Neutrophil (primary cell): ENCODE results near the gene FKTN.

ENCODE experiments used
- H3K27ac ChIP-seq: fragments of 200-600 bp; sonication (generic); 2 replicates; pipeline ENCODE4 v1.5.1; 2016; ENCODE audit warnings: mild to moderate bottlenecking, moderate library complexity
- H3K27me3 ChIP-seq: fragments of 200-600 bp; sonication (generic); 2 replicates; pipeline ENCODE4 v1.6.0; 2016; ENCODE audit warnings: mild to moderate bottlenecking
- H3K36me3 ChIP-seq: fragments of 200-600 bp; sonication (generic); 2 replicates; pipeline ENCODE4 v1.5.1; 2017
- H3K4me1 ChIP-seq, 2 experiments: fragments of 200-600 bp in 1 of 2; sonication (generic) in 1 of 2; 1 replicate in 1 of 2; 2 replicates in 1 of 2; pipeline versions ENCODE4 v1.5.1 to v1.6.1; 2013 to 2016; ENCODE audit warnings: low read depth in 1 of 2, low read length in 1 of 2, mild to moderate bottlenecking in 1 of 2, moderate library complexity in 1 of 2; ENCODE audit not compliant: control insufficient read depth in 1 of 2, insufficient read depth in 1 of 2
- H3K4me3 ChIP-seq, 2 experiments: fragments of 200-600 bp in 1 of 2; sonication (generic) in 1 of 2; 1 replicate in 1 of 2; 2 replicates in 1 of 2; pipeline ENCODE4 v1.5.1; 2013 to 2016; ENCODE audit warnings: low read depth in 1 of 2, low read length in 1 of 2, mild to moderate bottlenecking in 1 of 2, moderate library complexity in 1 of 2
- H3K9me3 ChIP-seq: fragments of 200-600 bp; sonication (generic); 2 replicates; pipeline ENCODE4 v1.5.1; 2016
- CTCF ChIP-seq: fragments of 200-600 bp; sonication (generic); IDR thresholded peaks from 2 replicates; pipeline ENCODE4 v1.5.1; 2016; ENCODE audit warnings: antibody characterized with exemption

FKTN gene

GRCh38 chr9:105531530-105531929 lies 26.4 kb upstream of the FKTN start:
- TF ChIP-seq CTCF, result no peak
- no peaks in the 10 kb centered on the region for H3K4me1 ChIP-seq

GRCh38 chr9:105535920-105536668 lies 21.8 kb upstream of the FKTN start:
- no peak overlapping the region for H3K4me3 ChIP-seq
- H3K27ac ChIP-seq, result no peak overlapping the region
- no peaks in the 10 kb centered on the region for H3K27me3 ChIP-seq

More at GRCh38 chr9:105531530-105531929, 26.4 kb upstream of the FKTN start:
- Histone ChIP-seq H3K9me3 (no peaks in the 10 kb centered on the region), H3K27ac (no peak overlapping the region), H3K4me3 (no peak overlapping the region), H3K27me3 (no peaks in the 10 kb centered on the region), H3K36me3 (no peaks in the 10 kb centered on the region)

GRCh38 chr9:105539452-105539851 lies 18.5 kb upstream of the FKTN start:
- TF ChIP-seq CTCF, result no peak

More at GRCh38 chr9:105535920-105536668, 21.8 kb upstream of the FKTN start:
- H3K9me3 ChIP-seq, result no peaks in the 10 kb centered on the region
- TF ChIP-seq CTCF, result no peak
- H3K4me1 ChIP-seq, result no peaks in the 10 kb centered on the region
- no peaks in the 10 kb centered on the region for H3K36me3 ChIP-seq

GRCh38 chr9:105541838-105542237 lies 16.1 kb upstream of the FKTN start:
- TF ChIP-seq CTCF, result no peak
- no peaks in the 10 kb centered on the region for H3K36me3 ChIP-seq
- H3K4me1 ChIP-seq, result no peaks in the 10 kb centered on the region
- no peak overlapping the region for H3K4me3 ChIP-seq
- no peak overlapping the region for H3K27ac ChIP-seq
- no peaks in the 10 kb centered on the region for H3K9me3 ChIP-seq
- H3K27me3 ChIP-seq, result no peaks in the 10 kb centered on the region

More at GRCh38 chr9:105539452-105539851, 18.5 kb upstream of the FKTN start:
- H3K9me3 ChIP-seq, result no peaks in the 10 kb centered on the region
- no peaks in the 10 kb centered on the region for H3K4me1 ChIP-seq
- H3K27me3 ChIP-seq, result no peaks in the 10 kb centered on the region
- H3K4me3 ChIP-seq, result no peak overlapping the region
- no peaks in the 10 kb centered on the region for H3K36me3 ChIP-seq
- H3K27ac ChIP-seq, result no peak overlapping the region

- Histone ChIP-seq H3K36me3 (no peaks in the 10 kb centered on the region), H3K4me3 (no peak overlapping the region), H3K9me3 (no peaks in the 10 kb centered on the region), H3K27me3 (no peaks in the 10 kb centered on the region), H3K4me1 (peaks cover 7 to 10% of the 10 kb centered on the region in 2 experiments), H3K27ac (no peak overlapping the region)
- no peak for TF ChIP-seq CTCF
Measured at GRCh38 chr9:105554042-105554441, 3.9 kb upstream of the FKTN start.
